Panc1 (cell line): ENCODE results near the gene NPHP1. TPM values are rescaled to one million over a fixed set of nuclear protein-coding genes. Genes with fewer than 3 reads are reported as not detected.
"Not testable (repeated sequence)": the region's sequence is repeated elsewhere in the genome, so short reads cannot be mapped to it uniquely, and the experiment has no call there.

Experiments used
- ATAC-seq: fragments of 200-7000 bp; cut with Tn5 transposase; 2 replicates; pipeline ENCODE4 v1.9.1; 2020; ENCODE audit warnings: mild to moderate bottlenecking, moderate library complexity
- BruUV-seq: library from RNA; stranded (reverse); fragments of 400-500 nt; replicated peaks from 2 replicates; lab custom pipeline; 2021; lab: Mats Ljungman, UMichigan
- CTCF ChIA-PET: fragments of 300-600 bp; sonication (Branson Sonifier 250); formaldehyde crosslinking; loops from one replicate; lab custom pipeline; 2022; ENCODE audit warnings: antibody characterized with exemption; lab: Charles Lee
- POLR2A ChIA-PET: fragments of 300-600 bp; sonication (Branson Sonifier 250); formaldehyde crosslinking; loops from one replicate; lab custom pipeline; 2022; ENCODE audit warnings: antibody characterized with exemption; lab: Charles Lee
- DNase-seq: peaks from one replicate; pipeline ENCODE4 v3.0.0-alpha.2; 2010; ENCODE audit warnings: low read depth, low spot score
- H3K27ac ChIP-seq: 2 replicates; pipeline ENCODE4 v1.5.1; 2011; ENCODE audit warnings: mild to moderate bottlenecking, low read length, inconsistent platforms
- H3K27me3 ChIP-seq: fragments of 200-500 bp; sonication (Bioruptor generic); 2 replicates; pipeline ENCODE4 v1.6.0; 2014; ENCODE audit warnings: low read length, inconsistent platforms; ENCODE audit not compliant: control insufficient read depth, insufficient read depth
- H3K36me3 ChIP-seq: fragments of 200-500 bp; sonication (Bioruptor generic); 2 replicates; pipeline ENCODE4 v1.5.1; 2014; ENCODE audit warnings: inconsistent platforms, mild to moderate bottlenecking, low read length, moderate library complexity; ENCODE audit not compliant: control insufficient read depth, insufficient read depth
- H3K4me1 ChIP-seq: 2 replicates; pipeline ENCODE4 v1.5.1; 2011; ENCODE audit warnings: inconsistent platforms, mild to moderate bottlenecking, low read length, moderate library complexity; ENCODE audit not compliant: control insufficient read depth, insufficient read depth
- H3K4me3 ChIP-seq, 2 experiments: 2 replicates each; pipeline ENCODE4 v1.5.1; 2011 to 2012; ENCODE audit warnings: low read depth in 2 of 2, low read length in 2 of 2, mild to moderate bottlenecking in 2 of 2, inconsistent platforms in 1 of 2, moderate library complexity in 1 of 2
- H3K9me3 ChIP-seq: fragments of 200-500 bp; sonication (Bioruptor generic); 2 replicates; pipeline ENCODE4 v1.5.1; 2014; ENCODE audit warnings: low read depth, mild to moderate bottlenecking, inconsistent platforms, low read length, moderate library complexity; ENCODE audit not compliant: control insufficient read depth, insufficient read depth
- in situ Hi-C: cut with HindIII; loops from 2 replicates; pipeline ENCODE4 v1.10.0; 2016; ENCODE audit warnings: low sequenced_read_pairs, low pct_unique_long_range_greater_than_20kb
- intact Hi-C: fragments of 100-400 bp; cut with micrococcal nuclease; formaldehyde crosslinking; loops from one replicate; pipeline ENCODE4 v1.10.0; 2022; ENCODE audit not compliant: unreplicated experiment
- microRNA-seq: library from miRNA; unstranded; fragments of <30 nt; microRNA quantifications from one replicate; pipeline ENCODE4 v1.1.0, GENCODE V29; 2020; ENCODE audit not compliant: unreplicated experiment
- total RNA-seq: library from RNA; stranded (reverse); gene quantifications from one replicate; pipeline ENCODE4 v1.2.1, GENCODE V29; 2021; ENCODE audit not compliant: unreplicated experiment

The NPHP1 gene
- total RNA-seq, 1 experiment from 2014 or later: 7.2 TPM

- POLR2A ChIA-PET, H3K27me3 ChIP-seq, CTCF ChIA-PET, H3K36me3 ChIP-seq, in situ Hi-C loops, DNase-seq, H3K4me1 ChIP-seq, H3K9me3 ChIP-seq, intact Hi-C loops, H3K4me3 ChIP-seq, BruUV-seq, ATAC-seq, H3K27ac ChIP-seq: not testable (repeated sequence)
These were observed 121.7 kb downstream of the NPHP1 start for GRCh38 chr2:110083162-110083561.

GRCh38 chr2:110078104-110078503, 126.7 kb downstream of the NPHP1 start:
- POLR2A ChIA-PET, H3K9me3 ChIP-seq, H3K4me1 ChIP-seq, intact Hi-C loops, in situ Hi-C loops, ATAC-seq, H3K4me3 ChIP-seq, DNase-seq, H3K36me3 ChIP-seq, H3K27ac ChIP-seq, BruUV-seq, H3K27me3 ChIP-seq, CTCF ChIA-PET: not testable (repeated sequence)

- in situ Hi-C loops, intact Hi-C loops, H3K36me3 ChIP-seq, H3K27ac ChIP-seq, H3K9me3 ChIP-seq, CTCF ChIA-PET, H3K4me3 ChIP-seq, DNase-seq, ATAC-seq, BruUV-seq, POLR2A ChIA-PET, H3K27me3 ChIP-seq, H3K4me1 ChIP-seq: not testable (repeated sequence)
These were observed 128.9 kb downstream of the NPHP1 start for GRCh38 chr2:110075896-110076295.

Small RNA genes lying within 50 kb of the gene (microRNA-seq; reads per million reads assigned to microRNA genes)
- not detected for gene MIR4436B1

Other genes with a start within 250 kb of the NPHP1 start
- gene MALL, start 89.2 kb downstream of the NPHP1 start, total RNA-seq: 159 TPM
- 84.3 TPM for gene MTLN, start 7.5 kb upstream of the NPHP1 start, total RNA-seq